ENCODE data around the gene PDCD4. TPM values are rescaled to one million over a fixed set of nuclear protein-coding genes. Genes with fewer than 3 reads are reported as not detected.

PDCD4 gene
- total and polyA plus RNA-seq, 2 of the 8 experiments (the other 6 are each of a cell fraction or from before 2014, with no cell fraction given) = 3.3 to 26.8 TPM

- H3K79me2 ChIP-seq (ENCODE audit: control insufficient read depth in 1 of 2, insufficient read depth in 2 of 2, low read length in 2 of 2) = no peaks in the 10 kb centered on the region
- no peak overlapping the region for H3K9ac ChIP-seq (replicated peaks in 1 of 4; ENCODE audit: extremely low read depth in 1 of 4, low read depth in 3 of 4, low read length in 3 of 4)
- DNase-seq (ENCODE audit: low read depth in 1 of 2, low spot score in 2 of 2) = no peak
- no peak overlapping the region for H3K18ac ChIP-seq (ENCODE audit: extremely low read depth, low read length)
- H2BK12ac ChIP-seq (ENCODE audit: low read depth, low read length) = no peak overlapping the region
- FAIRE-seq = no peak
- CTCF ChIA-PET (ENCODE audit: partially characterized antibody) = interaction anchor here (0.6 to 1.8 kb wide), 6 partner anchors 8 to 240 kb away, joined by 3 to 10 read pairs (median 3); partner anchors contain the start of gene ADRA2A
- H2BK120ac ChIP-seq (replicated peaks; ENCODE audit: low read depth, low read length) = no peak overlapping the region
- no peak overlapping the region for H4K91ac ChIP-seq (replicated peaks; ENCODE audit: insufficient read length, low read length)
- peaks cover 0 to 10% (median 2%) of the 10 kb centered on the region in 4 experiments; a peak in 4 of 7 replicates for H3K4me1 ChIP-seq (replicated peaks in 1 of 4; ENCODE audit: control insufficient read depth in 3 of 4, insufficient read depth in 4 of 4, low read length in 3 of 4)
- no peak overlapping the region for H3K27ac ChIP-seq (ENCODE audit: low read depth, low read length)
- 91% methylated on average over 3 of the region's 3 CpGs; no CpG with 5 or more reads in 1 of the 2 experiments for WGBS, 2 experiments (ENCODE audit: extremely low coverage in 1 of 2, insufficient coverage in 1 of 2, insufficient read length in 1 of 2, insufficient replicate concordance in 2 of 2, low coverage in 1 of 2, low lambda C conversion rate in 2 of 2, missing lambda C conversion rate in 1 of 2)
- no peak overlapping the region for H2AK5ac ChIP-seq (ENCODE audit: low read depth, low read length)
- H3K23me2 ChIP-seq (ENCODE audit: low read depth, low read length) = no peaks in the 10 kb centered on the region
- H3K36me3 ChIP-seq (ENCODE audit: control insufficient read depth in 2 of 4, insufficient read depth in 4 of 4, low read length in 3 of 4) = no peaks in the 10 kb centered on the region
- no peak overlapping the region for H3K14ac ChIP-seq (ENCODE audit: insufficient read length)
- H3K56ac ChIP-seq (replicated peaks; ENCODE audit: insufficient read length, low read depth, low read length) = no peak overlapping the region
- no peaks in the 10 kb centered on the region for H3K9me3 ChIP-seq (ENCODE audit: insufficient read depth in 2 of 2, low read depth in 1 of 2, low read length in 1 of 2)
- H3K4me2 ChIP-seq (ENCODE audit: insufficient read depth in 1 of 2, low read depth in 2 of 2, low read length in 2 of 2) = no peak overlapping the region
- H2AFZ ChIP-seq (ENCODE audit: low read length) = no peak overlapping the region
- H4K20me1 ChIP-seq (replicated peaks in 1 of 2; ENCODE audit: control insufficient read depth in 1 of 2, insufficient read depth in 2 of 2, low read length in 2 of 2) = no peaks in the 10 kb centered on the region
- no peak overlapping the region for H4K8ac ChIP-seq (ENCODE audit: extremely low read depth, insufficient read depth, low read length)
- POLR2A ChIA-PET (ENCODE audit: partially characterized antibody) = interaction anchor here (0.5 to 1.1 kb wide), 4 partner anchors 9 to 61 kb away, joined by 3 to 4 read pairs (median 3); no protein-coding TSS in a partner anchor
- H3K23ac ChIP-seq (ENCODE audit: insufficient read length) = no peak overlapping the region
- H3K4ac ChIP-seq (replicated peaks; ENCODE audit: insufficient read length, low read depth, low read length) = no peak overlapping the region
- H2BK15ac ChIP-seq (ENCODE audit: low read length) = no peak overlapping the region
- H3K4me3 ChIP-seq (ENCODE audit: extremely low read depth in 1 of 4, insufficient read depth in 2 of 4, low read depth in 3 of 4, low read length in 4 of 4) = no peak overlapping the region
- H4K5ac ChIP-seq (ENCODE audit: insufficient read length, low read depth, low read length) = no peak overlapping the region
- H2BK20ac ChIP-seq (ENCODE audit: low read length) = no peak overlapping the region
- no peak overlapping the region for H2BK5ac ChIP-seq (ENCODE audit: low read depth, low read length)
- no peaks in the 10 kb centered on the region for H3K79me1 ChIP-seq (ENCODE audit: low read depth, low read length)
- H3K27me3 ChIP-seq (replicated peaks in 1 of 4; ENCODE audit: control insufficient read depth in 3 of 4, extremely low read depth in 1 of 4, insufficient read depth in 3 of 4, low read length in 3 of 4) = no peaks in the 10 kb centered on the region
- TF ChIP-seq GABPA (IDR thresholded peaks at IDR 0.05; ENCODE audit: borderline replicate concordance, insufficient read depth, low read length) (no peak), GTF2F1 (IDR thresholded peaks at IDR 0.05; ENCODE audit: borderline replicate concordance, low read depth, low read length) (no peak), CBX8 (IDR thresholded peaks at IDR 0.05; ENCODE audit: borderline replicate concordance, low read depth, low read length) (no peak), USF2 (IDR thresholded peaks at IDR 0.05; ENCODE audit: low read length) (no peak), TAF7 (optimal IDR thresholded peaks at IDR 0.05; ENCODE audit: borderline replicate concordance, low read depth, low read length) (no peak), EZH2 (IDR thresholded peaks at IDR 0.05; ENCODE audit: low read depth, low read length, severe bottlenecking) (no peak), SP1 (IDR thresholded peaks at IDR 0.05; ENCODE audit: low read depth, low read length) (no peak), BCL11A (IDR thresholded peaks at IDR 0.05; ENCODE audit: low read depth in 2 of 2, low read length in 2 of 2) (no peak), TCF12 (IDR thresholded peaks at IDR 0.05; ENCODE audit: low read depth, low read length) (no peak), TAF1 (IDR thresholded peaks at IDR 0.05; ENCODE audit: low read depth, low read length) (no peak), FOSL1 (IDR thresholded peaks at IDR 0.05; ENCODE audit: insufficient read depth, low read depth, low read length) (no peak), KDM5A (IDR thresholded peaks at IDR 0.05; ENCODE audit: low read length) (no peak), MAFK (IDR thresholded peaks at IDR 0.05; ENCODE audit: low read depth, low read length) (no peak)
Measured at GRCh38 chr10:110836706-110837105, 35.0 kb upstream of the PDCD4 start.
